CD4-positive, alpha-beta T cell treated with Interleukin-21 for 1 hour (primary cell): ENCODE data around the gene ZCCHC8.
"Not testable (repeated sequence)": the region's sequence is repeated elsewhere in the genome, so short reads cannot be mapped to it uniquely, and the experiment has no call there.

Experiments
- DNase-seq: peaks from one replicate; pipeline ENCODE4 v3.0.0-alpha.2; 2020

The ZCCHC8 gene

GRCh38 chr12:122506393-122506938, 5.7 kb upstream of the ZCCHC8 start:
- DNase-seq, result no peak

DNA sequence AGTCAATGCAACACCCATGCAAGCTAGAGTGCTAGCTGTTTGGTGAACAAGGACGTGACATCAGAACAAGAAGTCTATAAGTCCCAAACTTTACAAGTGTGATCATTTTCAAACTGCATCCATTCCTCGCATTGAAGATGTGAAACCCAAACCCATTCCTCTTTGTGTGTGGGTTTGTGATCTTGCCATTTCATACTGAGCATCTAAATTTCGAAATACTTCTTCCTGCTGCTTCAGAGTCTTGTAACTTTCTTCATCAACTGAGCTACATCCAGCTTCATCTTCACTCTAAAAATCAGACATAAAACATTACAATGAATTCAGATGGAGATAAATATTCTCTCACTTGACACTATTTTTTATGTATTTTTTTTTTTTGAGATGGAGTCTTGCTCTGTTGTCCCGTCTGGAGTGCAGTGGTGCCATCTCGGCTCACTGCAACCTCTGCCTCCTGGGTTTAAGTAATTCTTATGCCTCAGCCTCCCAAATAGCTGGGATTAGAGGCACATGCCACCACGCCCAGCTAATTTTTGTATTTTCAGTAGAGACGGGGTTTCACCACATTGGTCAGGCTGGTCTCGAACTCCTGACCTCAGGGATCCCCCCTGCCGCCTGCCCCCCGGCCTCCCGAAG, 4.8 kb upstream of the ZCCHC8 start:
- no peak for DNase-seq

GRCh38 chr12:122503783-122504590, 3.3 kb upstream of the ZCCHC8 start:
- DNase-seq, result no peak

DNA sequence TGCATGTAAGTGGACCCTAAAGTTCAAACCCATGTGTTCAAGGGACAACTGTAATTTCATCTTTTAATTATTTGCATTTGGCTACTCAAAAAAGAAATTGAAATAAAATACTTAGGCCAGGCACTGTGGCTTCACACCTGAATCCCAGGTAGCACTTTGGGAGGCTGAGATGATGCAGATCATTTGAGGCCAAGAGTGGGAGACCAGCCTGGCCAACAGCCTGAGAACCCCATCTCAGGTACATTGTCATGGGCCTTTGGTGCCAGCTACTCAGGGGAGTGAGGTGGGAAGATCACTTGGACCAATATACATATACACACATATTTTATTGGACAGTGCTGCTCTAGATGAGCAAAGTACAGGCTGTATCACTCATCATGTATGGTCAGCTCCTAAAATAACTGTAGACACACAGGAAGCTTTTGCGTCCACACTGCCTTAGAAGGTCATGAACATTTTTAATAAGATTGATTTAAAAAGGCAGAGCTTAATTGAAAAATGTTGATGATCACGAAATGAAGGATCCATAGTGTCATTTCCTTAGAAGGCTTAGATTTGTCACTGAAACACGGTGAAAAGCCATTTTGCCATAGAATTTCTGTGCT, 2.5 kb upstream of the ZCCHC8 start:
- no peak for DNase-seq

DNA sequence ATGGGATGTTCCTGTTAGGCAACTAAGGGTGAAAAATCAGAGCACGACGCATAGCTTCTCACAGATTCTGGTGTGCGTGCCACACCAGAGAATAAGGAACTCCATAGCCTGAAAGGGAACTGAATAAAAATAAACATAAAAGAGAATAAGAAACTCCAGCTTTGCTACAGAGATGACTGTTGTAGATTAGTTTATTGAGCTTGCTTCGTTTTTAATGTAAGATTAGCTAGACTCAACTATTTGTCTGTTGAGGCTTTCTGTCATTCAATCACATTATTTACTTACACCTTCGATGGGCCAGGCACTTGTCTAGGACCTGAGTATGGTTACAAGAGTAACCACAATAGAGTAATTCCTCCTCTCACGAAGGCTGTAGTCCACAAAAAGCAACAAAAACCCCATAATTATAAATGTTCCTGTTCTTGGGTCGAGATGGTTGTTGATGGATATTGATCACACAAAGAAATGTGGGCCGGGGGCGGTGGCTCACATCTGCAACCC, 807 bp upstream of the ZCCHC8 start:
- no peak for DNase-seq

GRCh38 chr12:122499991-122500684, 594 bp downstream of the ZCCHC8 start:
- peak; percentile 56 for DNase-seq

DNA sequence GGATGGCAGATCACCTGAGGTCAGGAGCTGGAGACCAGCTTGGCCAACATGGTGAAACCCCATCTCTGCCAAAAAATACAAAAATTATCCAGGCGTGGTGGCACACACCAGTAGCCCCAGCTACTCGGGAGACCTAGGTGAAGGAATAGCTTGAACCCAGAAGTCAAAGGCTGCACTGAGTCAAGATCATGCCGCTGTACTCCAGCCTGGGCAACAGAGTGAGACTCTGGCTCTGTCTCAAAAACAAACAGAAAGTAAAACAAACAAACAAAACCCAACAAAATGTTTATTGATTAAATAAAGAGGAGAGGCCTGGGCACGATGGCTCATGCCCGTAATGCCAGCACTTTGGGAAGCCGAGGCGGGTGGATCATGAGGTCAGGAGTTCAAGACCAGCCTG, 5.5 kb downstream of the ZCCHC8 start:
- no peak for DNase-seq

DNA sequence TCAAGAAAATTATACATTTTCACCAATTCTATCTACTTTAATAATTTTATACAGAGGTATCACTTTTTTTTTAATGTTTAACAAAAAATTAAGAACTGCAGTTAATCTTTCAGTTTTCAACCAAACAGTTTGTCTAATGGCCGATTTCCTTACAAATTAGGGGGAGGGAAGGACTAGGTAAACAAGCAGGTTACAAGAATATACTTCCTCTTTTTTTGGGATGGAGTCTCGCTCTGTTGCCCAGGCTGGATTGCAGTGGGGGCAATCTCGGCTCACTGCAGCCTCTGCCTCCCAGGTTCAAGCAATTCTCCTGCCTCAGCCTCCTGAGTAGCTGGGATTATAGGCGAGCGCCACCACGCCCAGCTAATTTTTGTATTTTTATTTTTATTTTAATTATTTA, 7.5 kb downstream of the ZCCHC8 start:
- DNase-seq, result not testable (repeated sequence)

- DNase-seq, result no peak
Measured at GRCh38 chr12:122491991-122492390, 8.7 kb downstream of the ZCCHC8 start.

DNA sequence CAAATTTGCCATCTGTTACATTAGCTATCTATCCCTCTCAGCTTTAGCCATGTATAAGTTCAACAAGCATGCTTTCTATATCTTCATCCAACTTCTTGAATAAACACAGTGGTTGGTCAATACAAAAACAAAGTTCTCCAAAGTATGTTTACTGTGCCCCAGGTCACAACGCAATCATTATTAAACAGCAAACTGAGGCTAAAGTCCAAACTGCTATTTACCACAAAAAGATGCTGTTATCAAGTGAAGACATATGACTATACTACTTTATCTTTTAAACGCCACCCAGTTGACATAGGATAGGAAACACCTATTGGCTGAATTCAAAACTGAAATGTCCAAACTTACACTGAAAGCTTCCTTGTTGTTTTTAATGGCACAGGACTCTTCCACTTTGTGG, 11.7 kb downstream of the ZCCHC8 start:
- DNase-seq, result no peak

DNA sequence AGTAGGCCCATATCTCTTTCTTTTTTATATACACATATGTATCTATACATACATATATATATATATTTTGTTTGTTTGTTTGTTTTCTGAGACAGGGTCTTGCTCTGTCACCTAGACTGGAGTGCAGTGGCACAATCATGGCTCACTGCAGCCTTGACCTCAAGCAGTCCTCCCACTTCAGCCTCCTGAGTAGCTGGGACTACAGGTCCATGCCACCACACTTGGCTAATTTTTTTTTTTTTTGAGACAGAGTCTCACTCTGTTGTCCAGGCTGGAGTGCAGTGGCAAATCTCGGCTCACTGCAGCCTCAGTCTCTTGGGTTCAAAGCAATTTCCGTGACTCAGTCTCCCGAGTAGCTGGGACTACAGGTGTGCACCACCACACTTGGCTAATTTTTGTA, 12.9 kb downstream of the ZCCHC8 start:
- DNase-seq, result not testable (repeated sequence)

- no peak for DNase-seq
Measured at GRCh38 chr12:122486805-122487426, 13.8 kb downstream of the ZCCHC8 start.

DNA sequence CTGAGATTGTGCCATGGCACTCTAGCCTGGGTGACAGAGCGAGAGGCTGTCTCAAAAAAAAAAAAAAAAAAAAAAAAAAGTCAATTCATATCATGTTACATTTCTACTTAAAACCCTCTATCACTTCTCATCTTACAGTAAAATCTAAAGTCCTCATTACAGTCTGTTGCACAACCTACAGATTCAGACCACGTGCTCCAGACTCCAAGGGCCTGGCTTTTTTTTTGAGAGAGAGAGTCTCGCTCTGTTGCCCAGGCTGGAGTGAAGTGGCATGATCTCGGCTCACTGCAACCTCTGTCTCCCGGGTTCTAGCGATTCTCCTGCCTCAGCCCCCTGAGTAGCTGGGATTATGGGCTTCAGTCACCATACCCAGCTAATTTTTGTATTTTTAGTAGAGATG, 14.4 kb downstream of the ZCCHC8 start:
- DNase-seq, result not testable (repeated sequence)

DNA sequence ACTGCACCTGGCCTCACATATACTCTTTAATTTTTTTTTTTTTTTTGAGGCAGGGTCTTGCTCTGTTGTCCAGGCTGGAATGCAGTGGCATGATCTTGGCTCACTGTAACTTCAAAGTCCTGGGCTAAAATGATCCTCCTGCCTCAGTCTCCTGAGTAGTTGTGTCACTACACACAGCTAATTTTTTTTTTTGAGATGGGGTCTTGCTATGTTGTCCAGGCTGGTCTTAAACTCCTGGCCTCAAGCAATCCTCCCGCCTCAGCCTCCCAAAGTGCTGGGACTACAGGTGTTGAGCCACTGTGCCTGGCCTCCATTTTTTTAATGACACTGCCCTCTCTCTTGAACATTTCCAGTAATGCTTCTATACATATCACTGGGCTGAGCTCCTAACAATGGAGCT, 16.3 kb downstream of the ZCCHC8 start:
- DNase-seq, result not testable (repeated sequence)

- DNase-seq, result no peak
Measured at GRCh38 chr12:122483969-122484368, 16.8 kb downstream of the ZCCHC8 start.

GRCh38 chr12:122481861-122482260, 18.9 kb downstream of the ZCCHC8 start:
- DNase-seq, result no peak

GRCh38 chr12:122480753-122481152, 20.0 kb downstream of the ZCCHC8 start:
- DNase-seq, result no peak

GRCh38 chr12:122474324-122474716, 26.4 kb downstream of the ZCCHC8 start:
- DNase-seq, result no peak

DNA sequence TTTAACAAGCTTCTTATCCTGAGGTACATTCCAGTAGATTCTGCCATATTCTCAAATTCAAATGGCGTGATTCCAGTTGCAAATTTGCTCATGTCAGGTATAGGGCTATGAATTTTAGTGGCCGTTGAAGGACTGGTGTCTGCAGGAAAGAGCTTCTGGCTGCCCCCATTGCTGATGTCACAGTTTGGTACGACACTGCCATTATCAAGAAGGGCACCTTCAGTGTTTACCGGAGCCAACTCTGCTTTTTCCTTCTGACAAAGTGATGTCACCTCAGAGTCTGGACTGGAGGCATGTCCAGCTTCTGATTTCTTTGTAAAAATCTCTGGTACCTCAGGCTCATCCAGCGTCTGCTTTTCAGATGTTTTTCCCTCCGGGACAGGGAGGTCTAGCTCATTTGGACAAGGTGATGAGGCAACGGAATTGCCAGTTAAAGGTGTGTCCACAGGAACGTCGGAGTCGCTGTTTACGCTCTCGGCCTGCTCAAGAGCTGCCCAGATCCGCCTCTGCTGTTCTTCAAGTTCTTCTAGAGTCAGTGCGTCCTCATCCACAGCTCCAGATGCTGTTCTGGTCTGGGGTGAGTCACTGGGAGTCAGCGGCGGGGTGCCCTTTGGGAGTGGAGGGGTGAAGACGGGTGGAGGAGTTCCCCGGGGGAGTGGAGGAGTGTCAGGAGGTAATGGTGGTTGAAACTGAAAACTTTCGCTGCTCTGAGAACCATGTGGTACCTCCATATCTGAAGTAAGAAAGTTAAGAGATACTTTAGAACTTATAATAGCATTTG, 27.0 kb downstream of the ZCCHC8 start:
- no peak for DNase-seq

DNA sequence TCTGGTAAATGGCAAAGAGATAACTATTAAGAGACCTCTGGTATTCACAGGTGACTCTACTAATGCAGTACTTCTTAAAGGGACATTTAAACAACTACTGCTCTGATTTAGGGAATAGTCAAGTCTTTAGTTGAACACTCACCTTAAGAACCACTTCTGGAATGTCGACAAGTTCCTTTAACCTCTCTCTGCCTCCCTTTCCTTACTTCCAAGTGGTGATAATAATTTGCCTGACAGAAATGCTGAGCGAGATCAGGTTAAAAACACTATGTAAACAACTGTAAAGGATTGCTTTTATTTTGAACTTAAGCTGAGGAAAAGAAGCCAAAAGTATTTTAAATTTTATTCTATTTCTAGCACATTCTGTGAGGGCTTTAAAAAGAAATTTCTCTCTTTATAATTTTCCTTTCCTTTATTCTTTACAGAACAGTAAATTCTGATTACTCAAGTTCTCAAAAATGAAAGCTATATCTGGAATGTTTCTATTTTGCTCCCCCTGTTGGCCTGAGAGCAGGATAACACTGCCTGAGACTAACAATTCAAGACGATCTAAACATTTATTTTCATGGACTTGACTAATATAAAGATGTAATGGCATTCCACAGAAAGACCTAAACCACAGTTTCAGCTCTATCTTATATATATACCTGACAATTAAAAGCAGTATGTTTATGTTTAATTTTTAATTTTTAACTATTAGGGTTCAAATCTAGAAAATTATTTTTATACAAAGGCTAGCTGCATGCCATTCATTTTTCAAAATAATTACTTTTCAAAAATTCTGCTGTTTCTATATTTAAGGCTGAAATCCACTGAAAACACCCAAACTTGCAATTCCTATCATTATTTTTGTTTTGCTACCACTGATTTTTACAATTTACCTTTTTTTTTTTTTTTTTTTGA, 29.2 kb downstream of the ZCCHC8 start:
- peak; percentile 74 for DNase-seq

GRCh38 chr12:122470576-122470975, 30.2 kb downstream of the ZCCHC8 start:
- not testable (repeated sequence) for DNase-seq
